ENCODE data around the gene EGLN2.
"Not testable (repeated sequence)": the region's sequence is repeated elsewhere in the genome, so short reads cannot be mapped to it uniquely, and the experiment has no call there.

Gene EGLN2

GRCh38 chr19:40846722-40847121 lies 47.7 kb downstream of the EGLN2 start:
- not testable (repeated sequence) for DNase-seq (ENCODE audit: low spot score)

- not testable (repeated sequence) for DNase-seq (ENCODE audit: low spot score)
Measured at GRCh38 chr19:40850277-40850676, 51.3 kb downstream of the EGLN2 start, which contains the start of gene CYP2A6. Gene CYP2A6, minus strand, starts transcription at chr19:40850447. Its CDS starts 21 bp downstream, at chr19:40850426.

- not testable (repeated sequence) for DNase-seq (ENCODE audit: low spot score)
Measured at GRCh38 chr19:40852467-40853152, 53.6 kb downstream of the EGLN2 start.

Data from NAMALWA (cell line).